Mucosa of descending colon (tissue), 3 donors: ENCODE measurements around the gene ASB2. TPM values are rescaled to one million over a fixed set of nuclear protein-coding genes. Genes with fewer than 3 reads are reported as not detected.

Source experiments
- ATAC-seq: fragments of 200-7000 bp; cut with Tn5 transposase; one replicate; pipeline ENCODE4 v1.9.1; 2020; ENCODE audit warnings: mild to moderate bottlenecking, moderate library complexity
- DNase-seq, 3 donors: peaks; one replicate each; pipeline ENCODE4 v3.0.0-alpha.2; 2020
- H3K36me3 ChIP-seq: fragments of 200-600 bp; one replicate; pipeline ENCODE4 v1.8.0; 2021; ENCODE audit warnings: low read depth, mild to moderate bottlenecking
- H3K4me1 ChIP-seq: fragments of 200-600 bp; one replicate; pipeline ENCODE4 v1.8.0; 2021; ENCODE audit warnings: low read depth, mild to moderate bottlenecking
- H3K4me3 ChIP-seq: fragments of 200-600 bp; one replicate; pipeline ENCODE4 v1.8.0; 2021; ENCODE audit warnings: mild to moderate bottlenecking
- H3K9me3 ChIP-seq: fragments of 200-600 bp; one replicate; pipeline ENCODE4 v1.8.0; 2021; ENCODE audit warnings: mild to moderate bottlenecking
- intact Hi-C, 2 donors: fragments of 100-400 bp; cut with DNase I in 1 of 2; cut with micrococcal nuclease in 1 of 2; formaldehyde crosslinking; loops; one replicate each; pipeline versions ENCODE4 v1.11.0 to v1.11.1; 2022; cut with DNase I, micrococcal nuclease
- total RNA-seq, 3 donors: library from RNA; stranded (reverse); fragmentation: NEBNext Ultra II Directional in 2 of 3; extraction: Animal tissue kit (Norgen Biotek cat#: 25700) in 2 of 3; gene quantifications; one replicate each; pipeline versions ENCODE4 v1.2.1 to v1.2.4, GENCODE V29; 2021 to 2023
- TF ChIP-seq, protein P1 (sequence below): fragments of 200-600 bp; IDR thresholded peaks from one replicate; pipeline ENCODE4 v1.8.0; 2022; ENCODE audit warnings: antibody characterized with exemption, mild to moderate bottlenecking
- donor health status: DM: no; HTN: no; CAD: no; lungs with moderate emphysema.
- donor health status: DM: no; HTN: no; CAD: no.
- donor health status: DM: no; HTN: yes; CAD: no.

ASB2 gene
- total RNA-seq, 3 donors from 2014 or later = 5.2 to 89.1 (median 8.8) TPM

DNA sequence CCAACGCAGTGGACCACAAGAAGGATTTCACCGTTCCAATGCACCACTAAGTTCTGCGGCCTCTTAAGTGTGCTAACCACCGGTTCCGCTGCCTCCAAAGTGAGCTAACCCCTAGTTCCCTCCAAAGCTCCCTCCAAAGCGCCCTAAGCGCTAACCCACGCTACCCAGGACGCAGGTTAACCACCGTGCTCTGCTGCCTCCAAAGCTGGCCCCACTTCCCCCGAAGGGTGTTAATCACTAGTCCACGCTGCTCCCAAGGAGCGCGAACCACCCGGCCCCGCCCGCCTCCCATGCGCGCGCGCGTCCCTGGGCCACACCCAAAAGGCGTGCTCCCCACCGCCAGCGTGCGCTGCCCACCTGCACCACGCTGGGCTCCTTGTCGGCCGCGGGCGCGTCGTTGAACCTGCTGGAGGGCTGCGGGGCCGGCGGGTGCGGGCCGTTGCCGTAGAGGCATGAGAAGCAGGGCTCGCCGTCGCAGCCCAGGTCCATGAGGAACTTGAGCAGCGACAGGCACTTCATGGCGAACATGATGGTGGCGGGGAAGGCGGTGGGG is 37.5 kb downstream of the ASB2 start:
- no peak overlapping the region for H3K4me3 ChIP-seq
- H3K36me3 ChIP-seq = no peaks in the 10 kb centered on the region
- DNase-seq (no peak), ATAC-seq (no peak)
- no peaks in the 10 kb centered on the region for H3K4me1 ChIP-seq
- intact Hi-C loops = loop anchor here in 1 of 2 donors (2.0 kb wide), 1 partner anchor 62 kb away; no protein-coding TSS in a partner anchor
- TF ChIP-seq, protein P1, sequence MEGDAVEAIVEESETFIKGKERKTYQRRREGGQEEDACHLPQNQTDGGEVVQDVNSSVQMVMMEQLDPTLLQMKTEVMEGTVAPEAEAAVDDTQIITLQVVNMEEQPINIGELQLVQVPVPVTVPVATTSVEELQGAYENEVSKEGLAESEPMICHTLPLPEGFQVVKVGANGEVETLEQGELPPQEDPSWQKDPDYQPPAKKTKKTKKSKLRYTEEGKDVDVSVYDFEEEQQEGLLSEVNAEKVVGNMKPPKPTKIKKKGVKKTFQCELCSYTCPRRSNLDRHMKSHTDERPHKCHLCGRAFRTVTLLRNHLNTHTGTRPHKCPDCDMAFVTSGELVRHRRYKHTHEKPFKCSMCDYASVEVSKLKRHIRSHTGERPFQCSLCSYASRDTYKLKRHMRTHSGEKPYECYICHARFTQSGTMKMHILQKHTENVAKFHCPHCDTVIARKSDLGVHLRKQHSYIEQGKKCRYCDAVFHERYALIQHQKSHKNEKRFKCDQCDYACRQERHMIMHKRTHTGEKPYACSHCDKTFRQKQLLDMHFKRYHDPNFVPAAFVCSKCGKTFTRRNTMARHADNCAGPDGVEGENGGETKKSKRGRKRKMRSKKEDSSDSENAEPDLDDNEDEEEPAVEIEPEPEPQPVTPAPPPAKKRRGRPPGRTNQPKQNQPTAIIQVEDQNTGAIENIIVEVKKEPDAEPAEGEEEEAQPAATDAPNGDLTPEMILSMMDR = no peak
- no peaks in the 10 kb centered on the region for H3K9me3 ChIP-seq

DNA sequence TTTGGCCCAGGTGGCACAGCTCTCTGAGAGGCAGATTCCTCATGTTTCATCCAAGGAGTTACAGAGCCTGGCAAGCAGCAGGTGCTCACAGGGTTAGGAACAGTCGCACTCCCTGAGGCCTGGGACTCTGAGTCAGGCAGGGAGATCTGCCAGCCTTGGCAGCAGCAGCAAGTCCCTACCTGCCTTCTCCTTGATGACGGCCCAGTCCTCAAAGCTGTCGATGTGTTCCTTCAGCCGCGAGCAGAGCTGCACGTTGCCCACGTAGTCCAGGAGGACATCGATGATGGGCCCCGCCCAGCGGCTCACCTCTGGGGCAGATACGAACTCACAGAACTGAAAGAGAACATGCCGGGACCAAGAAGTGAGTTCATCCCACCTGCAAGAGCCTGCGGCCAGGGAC is 38.9 kb downstream of the ASB2 start:
- TF ChIP-seq, protein P1 = no peak
- intact Hi-C loops = no loop called here
- no peak for ATAC-seq
- Histone ChIP-seq H3K4me3 (no peak overlapping the region), H3K9me3 (no peaks in the 10 kb centered on the region), H3K36me3 (no peaks in the 10 kb centered on the region), H3K4me1 (no peaks in the 10 kb centered on the region)
- no peak for DNase-seq

DNA sequence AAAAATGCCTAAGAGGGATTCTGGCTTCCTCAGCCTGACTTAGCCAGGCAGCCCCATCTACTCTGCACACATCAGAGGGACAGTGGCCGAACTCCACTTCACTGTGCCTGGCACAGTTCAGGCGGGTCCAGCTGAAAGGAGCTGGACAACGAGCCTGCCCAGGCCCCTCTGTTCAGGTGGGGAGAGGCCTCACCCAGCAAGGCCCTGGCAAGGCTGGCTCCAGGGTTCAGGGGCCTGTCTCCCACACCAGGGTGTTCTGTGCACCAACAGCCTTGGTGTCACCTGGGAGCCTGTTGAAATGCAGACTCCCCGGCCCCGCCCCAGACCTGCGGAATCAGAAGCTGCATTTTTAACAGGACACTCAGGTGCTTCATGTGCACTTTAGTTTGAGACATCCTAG is 39.4 kb downstream of the ASB2 start:
- intact Hi-C loops = no loop called here
- Histone ChIP-seq H3K4me3 (no peak overlapping the region), H3K4me1 (no peaks in the 10 kb centered on the region), H3K36me3 (no peaks in the 10 kb centered on the region), H3K9me3 (no peaks in the 10 kb centered on the region)
- TF ChIP-seq, protein P1 = no peak
- DNase-seq = no peak
- no peak for ATAC-seq

DNA sequence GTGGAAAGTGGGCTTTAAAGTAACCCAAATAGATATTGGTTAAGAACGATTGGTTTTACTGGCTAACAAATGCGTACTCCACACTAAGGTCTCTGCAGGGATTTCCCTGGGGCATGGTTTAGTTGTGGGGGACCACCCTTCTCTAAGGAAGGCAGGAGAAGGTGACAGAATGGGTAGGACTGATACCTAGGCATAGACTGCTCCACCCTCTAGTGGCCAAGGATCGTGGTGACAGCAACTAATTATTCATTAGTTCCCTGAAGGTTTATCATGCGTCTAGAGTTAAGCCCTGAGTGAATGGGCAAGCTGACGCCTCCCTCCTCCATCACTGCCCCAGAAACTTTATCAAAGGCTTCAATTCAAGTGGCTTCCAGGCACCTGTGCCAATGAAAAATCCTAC is 40.1 kb downstream of the ASB2 start:
- DNase-seq (no peak), ATAC-seq (no peak)
- Histone ChIP-seq H3K4me1 (no peaks in the 10 kb centered on the region), H3K4me3 (no peak overlapping the region), H3K9me3 (no peaks in the 10 kb centered on the region), H3K36me3 (no peaks in the 10 kb centered on the region)
- TF ChIP-seq, protein P1 = no peak
- intact Hi-C loops = no loop called here

DNA sequence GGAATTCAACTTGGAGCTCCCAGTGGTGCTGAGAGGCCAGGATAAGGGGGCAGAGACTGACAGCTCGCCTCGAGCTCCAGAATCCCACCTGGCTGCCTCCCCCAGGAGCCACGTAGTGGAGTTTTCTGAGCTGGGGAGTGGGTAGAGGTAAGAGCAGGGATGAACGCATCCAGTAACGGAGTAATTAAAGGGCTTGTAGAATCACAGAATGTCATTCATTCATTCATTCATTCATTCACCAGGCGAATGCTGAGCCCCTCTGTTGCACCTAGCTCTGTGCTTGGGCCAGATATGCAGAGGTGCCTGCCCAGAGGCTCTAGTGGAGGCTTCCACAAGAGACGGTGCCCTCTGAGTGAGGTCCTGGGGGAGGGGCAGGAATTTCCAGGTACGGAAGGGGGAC is 41.2 kb downstream of the ASB2 start:
- Histone ChIP-seq H3K36me3 (no peaks in the 10 kb centered on the region), H3K4me3 (no peak overlapping the region), H3K9me3 (no peaks in the 10 kb centered on the region), H3K4me1 (no peaks in the 10 kb centered on the region)
- intact Hi-C loops = no loop called here
- no peak for DNase-seq
- TF ChIP-seq, protein P1 = no peak
- no peak for ATAC-seq

DNA sequence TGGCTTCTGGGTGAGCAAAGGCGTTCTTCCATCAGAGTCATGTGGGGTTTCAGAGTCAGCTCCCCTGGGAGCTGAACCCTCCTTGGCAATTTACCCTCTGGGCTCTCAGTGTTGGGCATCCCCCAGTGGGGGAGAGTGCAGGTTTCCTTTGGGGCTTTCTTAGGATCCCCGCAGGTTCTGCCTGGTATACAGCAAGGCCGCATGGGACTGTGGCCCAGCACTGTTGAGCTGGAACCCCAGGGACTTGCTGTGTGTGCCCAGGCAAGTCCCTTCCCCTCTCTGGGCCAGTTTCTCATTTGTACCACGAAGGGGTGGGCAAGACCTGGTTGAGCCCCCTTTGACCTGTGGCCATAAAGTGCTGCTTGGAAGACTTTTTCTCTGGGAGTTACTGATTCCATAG is 43.7 kb downstream of the ASB2 start:
- H3K36me3 ChIP-seq = no peaks in the 10 kb centered on the region
- H3K4me1 ChIP-seq = no peaks in the 10 kb centered on the region
- no peak overlapping the region for H3K4me3 ChIP-seq
- TF ChIP-seq, protein P1 = no peak
- no peak for ATAC-seq
- intact Hi-C loops = no loop called here
- no peaks in the 10 kb centered on the region for H3K9me3 ChIP-seq
- DNase-seq = no peak
